ENCODE data around the gene NPTX2.

GRCh38 chr7:98567991-98568390 is 49.1 kb upstream of the NPTX2 start:
- TF ChIP-seq, protein P1, sequence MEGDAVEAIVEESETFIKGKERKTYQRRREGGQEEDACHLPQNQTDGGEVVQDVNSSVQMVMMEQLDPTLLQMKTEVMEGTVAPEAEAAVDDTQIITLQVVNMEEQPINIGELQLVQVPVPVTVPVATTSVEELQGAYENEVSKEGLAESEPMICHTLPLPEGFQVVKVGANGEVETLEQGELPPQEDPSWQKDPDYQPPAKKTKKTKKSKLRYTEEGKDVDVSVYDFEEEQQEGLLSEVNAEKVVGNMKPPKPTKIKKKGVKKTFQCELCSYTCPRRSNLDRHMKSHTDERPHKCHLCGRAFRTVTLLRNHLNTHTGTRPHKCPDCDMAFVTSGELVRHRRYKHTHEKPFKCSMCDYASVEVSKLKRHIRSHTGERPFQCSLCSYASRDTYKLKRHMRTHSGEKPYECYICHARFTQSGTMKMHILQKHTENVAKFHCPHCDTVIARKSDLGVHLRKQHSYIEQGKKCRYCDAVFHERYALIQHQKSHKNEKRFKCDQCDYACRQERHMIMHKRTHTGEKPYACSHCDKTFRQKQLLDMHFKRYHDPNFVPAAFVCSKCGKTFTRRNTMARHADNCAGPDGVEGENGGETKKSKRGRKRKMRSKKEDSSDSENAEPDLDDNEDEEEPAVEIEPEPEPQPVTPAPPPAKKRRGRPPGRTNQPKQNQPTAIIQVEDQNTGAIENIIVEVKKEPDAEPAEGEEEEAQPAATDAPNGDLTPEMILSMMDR (IDR thresholded peaks at IDR 0.05), result no peak
- no peak for TF ChIP-seq POLR2A (IDR thresholded peaks at IDR 0.05)
- TF ChIP-seq EP300 (IDR thresholded peaks at IDR 0.05), result no peak

Measured in gastroesophageal sphincter (tissue), 3 donors.